Upper lobe of right lung (tissue), 1 donor: Measurements from ENCODE around the gene PPP2R2C. TPM values are rescaled to one million over a fixed set of nuclear protein-coding genes. Genes with fewer than 3 reads are reported as not detected.
A peak's percentile ranks its signal among the peaks of the same experiment; 100 is the strongest.

Experiments used
- ATAC-seq: fragments of 200-7000 bp; cut with Tn5 transposase; one replicate; pipeline ENCODE4 v1.9.1; 2020; ENCODE audit warnings: mild to moderate bottlenecking, moderate library complexity
- DNase-seq: peaks from one replicate; pipeline ENCODE4 v3.0.0-alpha.2; 2020
- H3K27ac ChIP-seq: fragments of 200-600 bp; one replicate; pipeline ENCODE4 v1.8.0; 2022
- H3K27me3 ChIP-seq: fragments of 200-600 bp; one replicate; pipeline ENCODE4 v1.8.0; 2022; ENCODE audit warnings: mild to moderate bottlenecking
- H3K36me3 ChIP-seq: fragments of 200-600 bp; one replicate; pipeline ENCODE4 v1.8.0; 2022
- H3K4me1 ChIP-seq: fragments of 200-600 bp; one replicate; pipeline ENCODE4 v1.8.0; 2022
- H3K4me3 ChIP-seq: fragments of 200-600 bp; one replicate; pipeline ENCODE4 v1.8.0; 2022; ENCODE audit warnings: mild to moderate bottlenecking
- H3K9me3 ChIP-seq: fragments of 200-600 bp; one replicate; pipeline ENCODE4 v1.8.0; 2022
- CTCF ChIP-seq: fragments of 200-600 bp; IDR thresholded peaks from one replicate; pipeline ENCODE4 v1.8.0; 2022; ENCODE audit warnings: antibody characterized with exemption
- intact Hi-C: fragments of 100-400 bp; cut with DNase I; formaldehyde crosslinking; loops from one replicate; pipeline ENCODE4 v1.11.0; 2022
- total RNA-seq: library from RNA; stranded (reverse); fragmentation: NEBNext Ultra II Directional; extraction: Animal tissue kit (Norgen Biotek cat#: 25700); gene quantifications from one replicate; pipeline ENCODE4 v1.2.1, GENCODE V29; 2021
- donor health status: DM: no; HTN: yes; CAD: no; lungs with severe emphysema.

Gene PPP2R2C
- total RNA-seq, 1 donor from 2014 or later, result 0.09 TPM

- ATAC-seq, result no peak
- TF ChIP-seq CTCF, result no peak
- no peak overlapping the region for H3K27ac ChIP-seq
- H3K4me3 ChIP-seq, result no peak overlapping the region
- peaks cover 6% of the 10 kb centered on the region for H3K9me3 ChIP-seq
- H3K27me3 ChIP-seq, result peaks cover 21% of the 10 kb centered on the region
- H3K4me1 ChIP-seq, result no peaks in the 10 kb centered on the region
- no peak for DNase-seq
- H3K36me3 ChIP-seq, result no peaks in the 10 kb centered on the region
- intact Hi-C loops, result no loop called here
These were observed 17.5 kb upstream of the PPP2R2C start for GRCh38 chr4:6489927-6490326.

GRCh38 chr4:6487466-6487865 lies 15.1 kb upstream of the PPP2R2C start:
- H3K27me3 ChIP-seq, result peaks cover 5% of the 10 kb centered on the region
- H3K27ac ChIP-seq, result no peak overlapping the region
- peaks cover 6% of the 10 kb centered on the region for H3K9me3 ChIP-seq
- no peak for ATAC-seq
- no peak for TF ChIP-seq CTCF
- intact Hi-C loops, result no loop called here
- H3K4me3 ChIP-seq, result no peak overlapping the region
- DNase-seq, result no peak
- H3K4me1 ChIP-seq, result no peaks in the 10 kb centered on the region
- no peaks in the 10 kb centered on the region for H3K36me3 ChIP-seq

- ATAC-seq (no peak), DNase-seq (no peak)
- H3K4me3 ChIP-seq, result no peak overlapping the region
- TF ChIP-seq CTCF, result no peak
- no peaks in the 10 kb centered on the region for H3K36me3 ChIP-seq
- intact Hi-C loops, result no loop called here
- H3K9me3 ChIP-seq, result no peaks in the 10 kb centered on the region
- H3K27me3 ChIP-seq, result peaks cover 3% of the 10 kb centered on the region
- H3K4me1 ChIP-seq, result no peaks in the 10 kb centered on the region
- H3K27ac ChIP-seq, result no peak overlapping the region
These were observed 8.2 kb upstream of the PPP2R2C start for GRCh38 chr4:6480534-6481088.

GRCh38 chr4:6478546-6479220 lies 6.3 kb upstream of the PPP2R2C start:
- H3K27me3 ChIP-seq, result peaks cover 17% of the 10 kb centered on the region
- H3K36me3 ChIP-seq, result no peaks in the 10 kb centered on the region
- H3K4me3 ChIP-seq, result no peak overlapping the region
- no peak for TF ChIP-seq CTCF
- intact Hi-C loops, result no loop called here
- DNase-seq, result peak; percentile 36
- no peak overlapping the region for H3K27ac ChIP-seq
- no peaks in the 10 kb centered on the region for H3K9me3 ChIP-seq
- no peak for ATAC-seq
- no peaks in the 10 kb centered on the region for H3K4me1 ChIP-seq

- no peaks in the 10 kb centered on the region for H3K4me1 ChIP-seq
- TF ChIP-seq CTCF, result no peak
- H3K27me3 ChIP-seq, result peaks cover 28% of the 10 kb centered on the region
- H3K27ac ChIP-seq, result no peak overlapping the region
- DNase-seq, result no peak
- no peak overlapping the region for H3K4me3 ChIP-seq
- H3K9me3 ChIP-seq, result no peaks in the 10 kb centered on the region
- no peaks in the 10 kb centered on the region for H3K36me3 ChIP-seq
- no peak for ATAC-seq
- intact Hi-C loops, result no loop called here
These were observed 4.5 kb upstream of the PPP2R2C start for GRCh38 chr4:6476893-6477292.
